GM18868 (cell line): ENCODE results near the gene ATAD2B.
"Not testable (repeated sequence)": the region's sequence is repeated elsewhere in the genome, so short reads cannot be mapped to it uniquely, and the experiment has no call there.

Source experiments
- ATAC-seq: cut with Tn5 transposase; IDR thresholded peaks from one replicate; pipeline ENCODE4 v1.9.1; 2021; ENCODE audit warnings: mild to moderate bottlenecking, moderate library complexity; ENCODE audit not compliant: unreplicated experiment

The ATAD2B gene

GRCh38 chr2:23801396-23801795 lies 125.5 kb downstream of the ATAD2B start:
- ATAC-seq: no peak

GRCh38 chr2:23794234-23794633 lies 132.7 kb downstream of the ATAD2B start:
- no peak for ATAC-seq

GRCh38 chr2:23793476-23793875 lies 133.4 kb downstream of the ATAD2B start:
- no peak for ATAC-seq

- ATAC-seq: no peak
Observed at GRCh38 chr2:23791030-23791429, 135.9 kb downstream of the ATAD2B start.

GRCh38 chr2:23789012-23789411 lies 137.9 kb downstream of the ATAD2B start:
- ATAC-seq: no peak

GRCh38 chr2:23788100-23788499 lies 138.8 kb downstream of the ATAD2B start:
- ATAC-seq: peak; percentile 95

GRCh38 chr2:23784971-23785370 lies 142.0 kb downstream of the ATAD2B start:
- no peak for ATAC-seq

GRCh38 chr2:23782646-23783045 lies 144.3 kb downstream of the ATAD2B start:
- no peak for ATAC-seq

GRCh38 chr2:23782126-23782525 lies 144.8 kb downstream of the ATAD2B start:
- ATAC-seq: no peak

- ATAC-seq: not testable (repeated sequence)
Observed at GRCh38 chr2:23780465-23780864, 146.5 kb downstream of the ATAD2B start.

GRCh38 chr2:23777826-23778225 lies 149.1 kb downstream of the ATAD2B start:
- ATAC-seq: no peak

GRCh38 chr2:23776021-23776420 lies 150.9 kb downstream of the ATAD2B start:
- no peak for ATAC-seq

- ATAC-seq: peak; percentile 96
Observed at GRCh38 chr2:23772684-23773083, 154.2 kb downstream of the ATAD2B start.

- no peak for ATAC-seq
Observed at GRCh38 chr2:23772056-23772455, 154.9 kb downstream of the ATAD2B start.

GRCh38 chr2:23769364-23769763 lies 157.6 kb downstream of the ATAD2B start:
- ATAC-seq: no peak

- ATAC-seq: no peak
Observed at GRCh38 chr2:23767876-23768621, 158.9 kb downstream of the ATAD2B start.

- no peak for ATAC-seq
Observed at GRCh38 chr2:23762141-23762540, 164.8 kb downstream of the ATAD2B start.

- no peak for ATAC-seq
Observed at GRCh38 chr2:23761638-23762037, 165.3 kb downstream of the ATAD2B start.

GRCh38 chr2:23760736-23761135 lies 166.2 kb downstream of the ATAD2B start:
- no peak for ATAC-seq

- no peak for ATAC-seq
Observed at GRCh38 chr2:23757686-23758433, 169.1 kb downstream of the ATAD2B start.

GRCh38 chr2:23756593-23757292 lies 170.2 kb downstream of the ATAD2B start:
- ATAC-seq: no peak

- no peak for ATAC-seq
Observed at GRCh38 chr2:23754970-23755369, 172.0 kb downstream of the ATAD2B start.
